Measurements from ENCODE around the gene SELENOP.
"Not testable (repeated sequence)": the region's sequence is repeated elsewhere in the genome, so short reads cannot be mapped to it uniquely, and the experiment has no call there.

The SELENOP gene

GRCh38 chr5:42828671-42829070 lies 17.0 kb upstream of the SELENOP start:
- in situ Hi-C loops (cut with MboI; ENCODE audit: low sequenced_read_pairs), result no loop called here

- in situ Hi-C loops (cut with MboI; ENCODE audit: low sequenced_read_pairs), result no loop called here
Measured at GRCh38 chr5:42826757-42827515, 15.2 kb upstream of the SELENOP start.

- in situ Hi-C loops (cut with MboI; ENCODE audit: low sequenced_read_pairs), result no loop called here
Measured at GRCh38 chr5:42825422-42826148, 13.9 kb upstream of the SELENOP start.

- in situ Hi-C loops (cut with MboI; ENCODE audit: low sequenced_read_pairs), result no loop called here
Measured at GRCh38 chr5:42824347-42824976, 12.8 kb upstream of the SELENOP start.

- in situ Hi-C loops (cut with MboI; ENCODE audit: low sequenced_read_pairs), result no loop called here
Measured at GRCh38 chr5:42822548-42822947, 10.9 kb upstream of the SELENOP start.

- in situ Hi-C loops (cut with MboI; ENCODE audit: low sequenced_read_pairs), result no loop called here
Measured at GRCh38 chr5:42819745-42820144, 8.1 kb upstream of the SELENOP start.

- in situ Hi-C loops (cut with MboI; ENCODE audit: low sequenced_read_pairs), result not testable (repeated sequence)
Measured at GRCh38 chr5:42816546-42816945, 4.9 kb upstream of the SELENOP start.

GRCh38 chr5:42813533-42813932 lies 1.8 kb upstream of the SELENOP start:
- in situ Hi-C loops (cut with MboI; ENCODE audit: low sequenced_read_pairs), result no loop called here

GRCh38 chr5:42812620-42813019 lies 928 bp upstream of the SELENOP start:
- in situ Hi-C loops (cut with MboI; ENCODE audit: low sequenced_read_pairs), result no loop called here

- in situ Hi-C loops (cut with MboI; ENCODE audit: low sequenced_read_pairs), result no loop called here
Measured at GRCh38 chr5:42810834-42811590, 680 bp downstream of the SELENOP start.

GRCh38 chr5:42808888-42809611 lies 2.6 kb downstream of the SELENOP start:
- in situ Hi-C loops (cut with MboI; ENCODE audit: low sequenced_read_pairs), result no loop called here

- in situ Hi-C loops (cut with MboI; ENCODE audit: low sequenced_read_pairs), result no loop called here
Measured at GRCh38 chr5:42807722-42808447, 3.8 kb downstream of the SELENOP start.

GRCh38 chr5:42806701-42807262 lies 4.9 kb downstream of the SELENOP start:
- in situ Hi-C loops (cut with MboI; ENCODE audit: low sequenced_read_pairs), result no loop called here

GRCh38 chr5:42806004-42806700 lies 5.5 kb downstream of the SELENOP start:
- in situ Hi-C loops (cut with MboI; ENCODE audit: low sequenced_read_pairs), result no loop called here

- in situ Hi-C loops (cut with MboI; ENCODE audit: low sequenced_read_pairs), result no loop called here
Measured at GRCh38 chr5:42804717-42805339, 6.9 kb downstream of the SELENOP start.

- in situ Hi-C loops (cut with MboI; ENCODE audit: low sequenced_read_pairs), result no loop called here
Measured at GRCh38 chr5:42801516-42802166, 10.1 kb downstream of the SELENOP start.

GRCh38 chr5:42800748-42801330 lies 10.9 kb downstream of the SELENOP start:
- in situ Hi-C loops (cut with MboI; ENCODE audit: low sequenced_read_pairs), result no loop called here

Measured in HL-60/S4 (cell line).